Testis (tissue), 3 donors: ENCODE results near the gene IRF2. TPM values are rescaled to one million over a fixed set of nuclear protein-coding genes. Genes with fewer than 3 reads are reported as not detected.

ENCODE experiments used
- DNase-seq: peaks from one replicate; pipeline ENCODE4 v3.0.0-alpha.2; 2019
- H3K27ac ChIP-seq, 2 donors: fragments of 200-600 bp; sonication (generic); one replicate each; pipeline ENCODE4 v1.5.1; 2019
- H3K27me3 ChIP-seq: fragments of 200-600 bp; sonication (generic); one replicate; pipeline ENCODE4 v1.5.1; 2019
- H3K36me3 ChIP-seq: fragments of 200-600 bp; sonication (generic); one replicate; pipeline ENCODE4 v1.5.1; 2017; ENCODE audit warnings: low read depth; ENCODE audit errors: missing control alignments
- H3K4me1 ChIP-seq: fragments of 200-600 bp; sonication (generic); one replicate; pipeline ENCODE4 v1.5.1; 2019
- H3K4me3 ChIP-seq, 2 donors: fragments of 200-600 bp; sonication (generic); one replicate each; pipeline ENCODE4 v1.5.1; 2017 to 2019
- H3K9me3 ChIP-seq: fragments of 200-600 bp; sonication (generic); one replicate; pipeline ENCODE4 v1.5.1; 2017
- CTCF ChIP-seq, 3 experiments: fragments of 450-650 bp in 2 of 3; fragments of 200-600 bp in 1 of 3; sonication (generic) in 1 of 3; IDR thresholded peaks; one replicate each; pipeline ENCODE4 v1.5.1; 2016 to 2019; ENCODE audit warnings: antibody characterized with exemption in 3 of 3, mild to moderate bottlenecking in 2 of 3, moderate library complexity in 1 of 3
- POLR2A ChIP-seq: fragments of 450-650 bp; IDR thresholded peaks from one replicate; pipeline ENCODE4 v1.6.1; 2017; ENCODE audit warnings: antibody characterized with exemption, mild to moderate bottlenecking, moderate library complexity
- WGBS, 2 donors: methylation state at CpG; one replicate each; pipeline ENCODE4 v1.1.5; 2018; 5-methylcytosine and 5-hydroxymethylcytosine counted together
- intact Hi-C: fragments of 100-400 bp; cut with DNase I; formaldehyde crosslinking; loops from one replicate; pipeline ENCODE4 v1.15.1; 2023; ENCODE audit warnings: low total_unique reads
- polyA plus RNA-seq: library from polyadenylated mRNA; stranded (reverse); fragments of 350-450 nt; fragmentation: Illumina TruSeq; extraction: RNeasy Lipid Tissue Mini Kit (QIAGEN cat#74804); gene quantifications from one replicate; pipeline ENCODE4 v1.2.3, GENCODE V29; 2014; ENCODE audit warnings: low read depth, low replicate concordance; ENCODE audit not compliant: insufficient read depth
- total RNA-seq, 2 donors: library from RNA; depleted of rRNA; stranded (reverse); fragments of >200 nt; gene quantifications; one replicate each; pipeline ENCODE4 v1.2.3, GENCODE V29; 2016

The IRF2 gene
- total and polyA plus RNA-seq, 3 donors from 2014 or later: 13.0 to 22.3 (median 16.1) TPM

GRCh38 chr4:184433258-184433892 lies 41.0 kb downstream of the IRF2 start:
- no peaks in the 10 kb centered on the region for H3K27me3 ChIP-seq
- TF ChIP-seq POLR2A (no peak), CTCF (IDR thresholded peaks at IDR 0.05) (no peak)
- H3K27ac ChIP-seq: no peak overlapping the region
- H3K4me3 ChIP-seq: no peak overlapping the region
- DNase-seq: no peak
- H3K9me3 ChIP-seq: no peaks in the 10 kb centered on the region
- no peaks in the 10 kb centered on the region for H3K36me3 ChIP-seq
- intact Hi-C loops: no loop called here
- H3K4me1 ChIP-seq: peaks cover 1% of the 10 kb centered on the region
- WGBS, 2 donors: 93 to 94% methylated on average over 17 of the region's 17 CpGs

GRCh38 chr4:184432127-184432922 lies 42.0 kb downstream of the IRF2 start:
- TF ChIP-seq POLR2A: no peak
- no peak for TF ChIP-seq CTCF (IDR thresholded peaks at IDR 0.05)
- Histone ChIP-seq H3K27ac (no peak overlapping the region), H3K9me3 (no peaks in the 10 kb centered on the region), H3K4me1 (peaks cover 10% of the 10 kb centered on the region), H3K36me3 (no peaks in the 10 kb centered on the region), H3K27me3 (no peaks in the 10 kb centered on the region), H3K4me3 (no peak overlapping the region)
- DNase-seq: no peak
- 90 to 93% methylated on average over 16 of the region's 16 CpGs for WGBS, 2 donors
- intact Hi-C loops: no loop called here

- Histone ChIP-seq H3K27me3 (no peaks in the 10 kb centered on the region), H3K9me3 (no peaks in the 10 kb centered on the region), H3K4me3 (no peak overlapping the region), H3K36me3 (no peaks in the 10 kb centered on the region), H3K27ac (no peak overlapping the region), H3K4me1 (peaks cover 15% of the 10 kb centered on the region)
- WGBS, 2 donors: 75 to 83% methylated on average over 6 of the region's 6 CpGs
- TF ChIP-seq CTCF (IDR thresholded peaks at IDR 0.05) (no peak), POLR2A (no peak)
- no peak for DNase-seq
- intact Hi-C loops: no loop called here
Measured at GRCh38 chr4:184430163-184430562, 44.2 kb downstream of the IRF2 start.

- Histone ChIP-seq H3K4me3 (no peak overlapping the region), H3K4me1 (peaks cover 20% of the 10 kb centered on the region), H3K27me3 (no peaks in the 10 kb centered on the region), H3K9me3 (no peaks in the 10 kb centered on the region), H3K36me3 (no peaks in the 10 kb centered on the region), H3K27ac (peak overlapping the region in 1 of 2 donors; percentile 48)
- TF ChIP-seq POLR2A: no peak
- no peak for TF ChIP-seq CTCF (IDR thresholded peaks at IDR 0.05)
- intact Hi-C loops: no loop called here
- WGBS, 2 donors: 92 to 94% methylated on average over 12 of the region's 12 CpGs
- DNase-seq: no peak
Measured at GRCh38 chr4:184428787-184429186, 45.6 kb downstream of the IRF2 start.
